GM19455 (cell line): ENCODE measurements around the gene NUP98.
"Not testable (repeated sequence)": the region's sequence is repeated elsewhere in the genome, so short reads cannot be mapped to it uniquely, and the experiment has no call there.

Source experiments
- ATAC-seq: cut with Tn5 transposase; IDR thresholded peaks from one replicate; pipeline ENCODE4 v1.9.1; 2021; ENCODE audit not compliant: unreplicated experiment

NUP98 gene

DNA sequence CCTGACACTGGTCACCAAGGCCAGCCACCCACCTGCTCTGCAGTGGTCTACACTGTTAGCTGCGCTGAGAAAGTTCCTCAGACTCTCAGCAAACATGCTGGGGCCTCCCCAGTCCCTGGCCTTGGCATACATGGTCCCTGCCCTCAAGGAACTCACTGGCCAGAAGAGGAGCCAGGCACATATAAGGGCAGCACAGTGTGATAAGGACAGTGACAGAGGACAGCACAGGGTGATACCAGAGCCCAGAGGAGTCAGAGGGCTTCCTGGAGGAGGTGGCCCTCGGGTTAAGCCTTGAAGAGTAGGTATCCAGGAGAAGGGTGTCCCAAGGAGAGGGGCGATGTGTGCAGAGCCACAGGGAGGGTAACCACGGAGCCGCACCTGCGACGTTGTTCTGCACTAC, 151.8 kb downstream of the NUP98 start:
- ATAC-seq = no peak

DNA sequence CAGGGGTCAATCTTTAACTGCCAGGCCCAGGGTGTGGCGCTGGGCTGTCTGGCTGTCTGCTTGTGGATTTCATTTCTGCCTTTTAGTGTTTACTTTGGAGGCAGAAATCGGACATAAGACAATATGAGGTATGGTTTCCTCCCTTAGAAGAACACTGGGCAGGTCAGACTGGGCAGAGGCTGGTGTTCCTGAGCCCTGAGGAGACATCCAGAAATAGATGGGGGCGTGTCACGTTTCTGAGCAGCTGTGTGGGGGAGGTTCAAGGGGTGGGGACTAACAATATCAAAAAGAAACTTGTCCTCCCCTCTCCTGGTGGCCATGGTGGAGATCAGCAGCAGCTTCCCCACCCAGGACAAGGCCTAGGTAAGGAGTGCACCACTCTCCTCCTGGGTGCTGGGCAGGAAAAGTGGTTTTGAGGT, 152.5 kb downstream of the NUP98 start, which contains the start of gene ART1:
TSS of gene ART1 (plus strand) at position 312 of the 419 bp plus-strand sequence. CDS start 14,086 bp downstream, outside the sequence.
- no peak for ATAC-seq

- not testable (repeated sequence) for ATAC-seq
Observed at GRCh38 chr11:3643102-3643546, 154.2 kb downstream of the NUP98 start.

DNA sequence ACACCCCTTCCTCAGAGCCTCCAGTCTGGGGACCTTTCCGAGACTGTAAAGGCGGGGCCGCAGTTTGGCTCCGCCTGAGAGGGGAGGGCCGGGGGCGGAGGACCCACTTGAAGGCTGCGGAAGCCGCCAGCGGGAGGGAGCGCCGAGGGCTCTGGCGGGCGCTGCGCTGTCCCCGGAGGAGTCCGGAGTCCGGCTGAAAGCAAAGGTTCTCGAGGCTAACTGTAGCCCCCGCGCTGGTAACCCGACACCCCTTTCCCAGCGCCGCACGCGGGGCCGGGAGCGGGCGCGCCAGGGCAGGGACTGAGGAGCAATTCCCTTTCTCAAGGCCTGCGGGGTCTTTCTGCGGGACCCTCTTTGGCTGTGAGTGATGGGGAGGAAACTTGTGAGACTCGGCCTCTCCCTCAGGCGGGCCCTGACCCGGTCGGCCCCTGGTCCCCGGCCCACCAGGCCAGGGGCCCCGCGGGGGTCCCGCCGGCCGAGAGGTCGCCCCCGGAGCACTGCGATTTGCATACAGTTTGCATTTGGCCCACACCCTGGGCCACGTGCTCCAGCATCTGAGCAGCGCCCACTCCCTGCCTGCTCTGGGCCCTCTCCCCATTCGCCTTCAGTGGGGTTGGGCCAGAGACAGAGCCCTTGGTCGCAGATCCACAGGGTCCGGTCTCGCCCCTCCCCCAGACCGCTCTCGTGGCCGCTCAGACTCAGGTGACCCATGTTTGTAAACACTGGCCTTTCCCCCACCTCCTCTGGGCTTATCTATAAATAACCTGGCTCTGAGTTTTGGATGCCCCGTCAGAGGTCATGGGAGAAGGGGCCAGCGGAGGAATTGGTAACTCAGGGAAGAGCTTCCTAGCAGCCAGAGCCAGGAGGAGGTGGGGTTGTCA, 155.0 kb downstream of the NUP98 start:
- no peak for ATAC-seq

GRCh38 chr11:3641701-3642070, 155.7 kb downstream of the NUP98 start, which contains the start of gene ART5:
Gene ART5 (minus strand): TSS chr11:3641992. CDS start chr11:3641862, 130 bp downstream.
- no peak for ATAC-seq

- ATAC-seq = no peak
Observed at GRCh38 chr11:3641191-3641590, 156.2 kb downstream of the NUP98 start.

DNA sequence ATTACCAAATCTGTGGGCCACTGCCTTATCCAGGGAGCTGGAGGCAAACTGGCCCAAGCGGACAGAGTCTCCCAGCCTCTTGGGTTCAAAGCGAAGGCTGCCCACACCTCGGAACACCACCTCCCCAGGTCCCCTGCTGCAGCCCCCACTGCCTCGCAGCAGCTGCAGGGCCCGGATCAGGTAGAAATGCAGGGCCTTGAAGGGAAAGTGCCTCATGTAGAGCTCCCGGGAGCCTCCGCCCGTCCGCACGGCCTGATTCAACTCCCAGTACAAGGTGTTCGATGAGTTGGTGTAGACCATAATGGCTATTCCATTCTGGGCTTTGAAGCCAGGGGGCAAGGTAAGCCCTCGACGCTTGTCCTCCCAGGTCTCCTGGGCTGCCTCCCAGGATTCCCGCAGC, 157.5 kb downstream of the NUP98 start:
- no peak for ATAC-seq

- no peak for ATAC-seq
Observed at GRCh38 chr11:3638513-3638912, 158.8 kb downstream of the NUP98 start.

DNA sequence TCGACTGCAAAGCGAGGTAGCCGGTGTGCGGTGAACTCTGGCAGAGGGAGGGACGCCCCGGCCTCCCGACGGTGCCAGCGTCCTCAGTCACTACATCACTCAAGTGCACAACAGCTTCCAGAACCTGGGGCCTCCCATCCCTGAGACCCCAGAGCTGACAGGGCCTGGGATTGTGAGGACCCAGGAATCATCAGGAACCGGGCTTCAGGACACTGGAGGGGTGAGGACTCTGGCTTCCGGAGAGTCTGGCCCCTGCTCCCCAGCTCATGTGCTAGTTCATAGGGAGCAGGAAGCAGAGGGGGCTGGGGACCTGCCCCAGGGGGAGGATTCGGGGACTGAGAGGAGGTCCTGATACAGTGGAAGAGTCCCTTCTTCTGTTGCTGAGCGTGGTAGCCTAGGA, 160.2 kb downstream of the NUP98 start:
- no peak for ATAC-seq

DNA sequence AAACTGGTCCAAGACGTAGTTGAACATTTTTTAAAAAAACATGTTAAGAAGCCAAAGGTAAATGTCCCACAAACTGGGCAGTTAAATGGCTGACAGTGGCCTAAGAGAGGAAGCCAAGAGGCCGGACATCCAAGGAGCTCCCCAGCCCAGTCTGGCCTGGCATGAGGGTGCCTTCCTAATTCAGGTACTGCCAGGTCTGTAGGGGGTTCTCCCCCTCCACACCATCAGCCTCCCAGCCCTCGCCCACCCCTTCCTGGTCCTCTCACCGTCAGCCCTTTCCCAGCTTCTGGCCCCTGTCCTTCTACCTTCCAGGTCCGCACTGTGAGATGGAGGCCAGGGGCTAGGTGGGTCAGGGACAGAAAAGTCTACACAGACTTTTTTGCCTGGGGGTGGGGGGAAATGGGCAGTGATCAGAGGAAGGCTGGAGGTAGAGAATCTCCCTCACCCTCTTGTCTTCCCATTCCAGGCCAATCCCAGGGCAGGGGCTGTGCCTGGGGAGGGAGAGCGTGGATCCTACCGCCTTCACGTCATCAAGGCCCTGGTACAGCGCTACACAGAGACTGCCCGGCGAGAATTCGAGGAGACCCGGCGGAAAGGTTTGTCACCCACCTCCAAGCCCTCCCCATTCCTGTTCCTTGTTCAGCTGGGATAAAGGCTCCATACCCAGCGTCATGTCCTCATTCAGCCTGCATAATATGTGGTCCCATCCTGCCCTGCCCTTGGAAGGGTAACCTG, 161.5 kb downstream of the NUP98 start:
- no peak for ATAC-seq

GRCh38 chr11:3632070-3632660, 165.2 kb downstream of the NUP98 start:
- no peak for ATAC-seq

- ATAC-seq = no peak
Observed at GRCh38 chr11:3631331-3631730, 166.0 kb downstream of the NUP98 start.

DNA sequence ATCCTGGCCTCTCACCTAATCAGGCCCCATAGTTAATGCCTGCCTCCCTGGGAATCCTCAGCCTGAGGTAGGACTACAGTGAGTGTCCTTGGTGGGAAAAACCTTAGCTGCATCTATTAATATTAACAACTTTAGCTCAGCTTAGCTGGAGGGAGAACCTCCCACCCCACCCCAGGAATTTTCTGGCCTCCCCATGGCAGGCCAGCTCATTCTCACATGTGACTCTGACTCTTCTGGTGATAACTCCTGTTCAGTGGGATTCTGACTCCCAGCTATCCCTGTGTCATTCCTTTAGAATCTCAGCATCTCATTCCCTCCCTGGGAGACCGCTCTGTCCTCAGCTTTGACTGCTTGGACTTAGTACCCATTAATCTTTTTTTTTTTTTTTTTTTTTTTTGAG, 170.1 kb downstream of the NUP98 start:
- ATAC-seq = no peak

GRCh38 chr11:3626250-3626960, 170.9 kb downstream of the NUP98 start:
- no peak for ATAC-seq
